Measurements from ENCODE around the gene SLC25A21.

- TF ChIP-seq CTCF (IDR thresholded peaks at IDR 0.05): no peak
- TF ChIP-seq POLR2A (IDR thresholded peaks at IDR 0.05): no peak
Measured at GRCh38 chr14:36940476-36940875, 231.9 kb downstream of the SLC25A21 start.
